Neuronal stem cell (in vitro differentiated cells): ENCODE data around the gene CKLF.
A peak's percentile ranks its signal among the peaks of the same experiment; 100 is the strongest.

Source experiments
- DNase-seq: peaks from one replicate; pipeline ENCODE4 v3.0.0-alpha.2; 2013; ENCODE audit warnings: low spot score
- H2AFZ ChIP-seq: one replicate; pipeline ENCODE4 v1.6.1; 2013; ENCODE audit warnings: mild to moderate bottlenecking, low read length, inconsistent platforms
- H2AK5ac ChIP-seq: 2 replicates; pipeline ENCODE4 v1.6.1; 2013; ENCODE audit warnings: low read depth, mild to moderate bottlenecking, inconsistent platforms, low read length, moderate library complexity, mixed read lengths
- H2BK120ac ChIP-seq: 2 replicates; pipeline ENCODE4 v1.6.1; 2013; ENCODE audit warnings: low read depth, mild to moderate bottlenecking, inconsistent platforms, low read length, moderate library complexity, mixed read lengths
- H2BK12ac ChIP-seq: one replicate; pipeline ENCODE4 v1.6.1; 2013; ENCODE audit warnings: low read length, inconsistent platforms
- H2BK15ac ChIP-seq: 2 replicates; pipeline ENCODE4 v1.6.1; 2013; ENCODE audit warnings: mild to moderate bottlenecking, low read length, inconsistent platforms, mixed read lengths
- H2BK5ac ChIP-seq: one replicate; pipeline ENCODE4 v1.6.1; 2013; ENCODE audit warnings: inconsistent platforms, mild to moderate bottlenecking, low read length, moderate library complexity
- H3K14ac ChIP-seq: one replicate; pipeline ENCODE4 v1.6.1; 2013; ENCODE audit warnings: low read length, inconsistent platforms
- H3K18ac ChIP-seq: 2 replicates; pipeline ENCODE4 v1.6.1; 2013; ENCODE audit warnings: low read length, inconsistent platforms
- H3K23ac ChIP-seq: 2 replicates; pipeline ENCODE4 v1.6.1; 2013; ENCODE audit warnings: low read depth, mild to moderate bottlenecking, mixed read lengths, low read length, inconsistent platforms; ENCODE audit not compliant: poor library complexity
- H3K27ac ChIP-seq: replicated peaks from 3 replicates; pipeline ENCODE4 v1.5.1; 2013; ENCODE audit warnings: low read length, inconsistent platforms
- H3K27me3 ChIP-seq, 3 experiments: 2 replicates each; pipeline ENCODE4 v1.6.1; 2013; ENCODE audit warnings: low read length in 3 of 3, mild to moderate bottlenecking in 2 of 3, inconsistent platforms in 1 of 3, low read depth in 1 of 3, mixed read lengths in 1 of 3, moderate library complexity in 1 of 3; ENCODE audit not compliant: control insufficient read depth in 3 of 3, insufficient read depth in 3 of 3
- H3K36me3 ChIP-seq, 2 donors: replicated peaks in 1 of 2; 2 replicates each; pipeline ENCODE4 v1.6.1; 2013; ENCODE audit warnings: low read length in 2 of 2; ENCODE audit not compliant: control insufficient read depth in 2 of 2, insufficient read depth in 2 of 2
- H3K4ac ChIP-seq: 2 replicates; pipeline ENCODE4 v1.6.1; 2013; ENCODE audit warnings: inconsistent platforms, mild to moderate bottlenecking, low read length, moderate library complexity
- H3K4me1 ChIP-seq, 2 donors: 1 replicate in 1 of 2; 2 replicates in 1 of 2; pipeline ENCODE4 v1.6.1; 2013; ENCODE audit warnings: low read length in 2 of 2, low read depth in 1 of 2; ENCODE audit not compliant: control insufficient read depth in 2 of 2, insufficient read depth in 1 of 2
- H3K4me2 ChIP-seq: one replicate; pipeline ENCODE4 v1.6.1; 2013; ENCODE audit warnings: mild to moderate bottlenecking, low read length, inconsistent platforms; ENCODE audit not compliant: insufficient read depth, poor library complexity, severe bottlenecking
- H3K4me3 ChIP-seq, 2 donors: 2 replicates each; pipeline ENCODE4 v1.5.1; 2013; ENCODE audit warnings: low read length in 2 of 2, mild to moderate bottlenecking in 2 of 2, inconsistent platforms in 1 of 2, moderate library complexity in 1 of 2
- H3K79me1 ChIP-seq: one replicate; pipeline ENCODE4 v1.6.1; 2013; ENCODE audit warnings: low read depth, mild to moderate bottlenecking, inconsistent platforms, low read length, moderate library complexity
- H3K9ac ChIP-seq: one replicate; pipeline ENCODE4 v1.6.1; 2013; ENCODE audit warnings: mild to moderate bottlenecking, low read depth, low read length, inconsistent platforms; ENCODE audit not compliant: poor library complexity
- H3K9me3 ChIP-seq, 2 donors: replicated peaks in 1 of 2; 2 replicates each; pipeline versions ENCODE3 to v1.6.1; 2013; ENCODE audit warnings: low read length in 2 of 2, mild to moderate bottlenecking in 2 of 2, inconsistent platforms in 1 of 2, low read depth in 1 of 2, mixed read lengths in 1 of 2, moderate library complexity in 1 of 2; ENCODE audit not compliant: control insufficient read depth in 2 of 2, insufficient read depth in 1 of 2
- H4K8ac ChIP-seq: one replicate; pipeline ENCODE4 v1.6.1; 2013; ENCODE audit warnings: low read depth, mild to moderate bottlenecking, inconsistent platforms, low read length, moderate library complexity
- H4K91ac ChIP-seq: one replicate; pipeline ENCODE4 v1.6.1; 2013; ENCODE audit warnings: low read length, low read depth, mild to moderate bottlenecking, inconsistent platforms; ENCODE audit not compliant: poor library complexity
- WGBS, 2 donors: extraction: QIAGEN DNeasy Blood & Tissue Kit; methylation state at CpG; one replicate each; pipeline ENCODE4 v1.1.7; 2013; ENCODE audit warnings: missing lambda C conversion rate in 2 of 2, mixed read lengths in 1 of 2; ENCODE audit not compliant: insufficient read length in 2 of 2, insufficient replicate concordance in 1 of 2; ENCODE audit errors: extremely low coverage in 2 of 2; 5-methylcytosine and 5-hydroxymethylcytosine counted together

Gene CKLF

GRCh38 chr16:66534376-66534799, 18.0 kb upstream of the CKLF start:
- Histone ChIP-seq H2BK15ac (no peak overlapping the region), H3K18ac (no peak overlapping the region), H3K4ac (no peak overlapping the region), H3K36me3 (peaks cover 0 to 59% of the 10 kb centered on the region in 2 donors), H2AFZ (no peak overlapping the region), H3K14ac (no peak overlapping the region), H3K27me3 (no peaks in the 10 kb centered on the region), H3K79me1 (no peaks in the 10 kb centered on the region), H3K4me1 (peaks cover 0 to 2% of the 10 kb centered on the region in 2 donors), H4K91ac (no peak overlapping the region), H3K4me2 (no peak overlapping the region), H4K8ac (no peak overlapping the region), H2AK5ac (no peak overlapping the region), H2BK12ac (no peak overlapping the region), H3K9me3 (no peaks in the 10 kb centered on the region), H3K9ac (no peak overlapping the region), H2BK120ac (no peak overlapping the region), H2BK5ac (no peak overlapping the region), H3K27ac (no peak overlapping the region), H3K4me3 (no peak overlapping the region), H3K23ac (no peak overlapping the region)
- WGBS, 2 donors: no CpG with 5 or more reads among the region's 1 CpG
- DNase-seq: no peak

DNA sequence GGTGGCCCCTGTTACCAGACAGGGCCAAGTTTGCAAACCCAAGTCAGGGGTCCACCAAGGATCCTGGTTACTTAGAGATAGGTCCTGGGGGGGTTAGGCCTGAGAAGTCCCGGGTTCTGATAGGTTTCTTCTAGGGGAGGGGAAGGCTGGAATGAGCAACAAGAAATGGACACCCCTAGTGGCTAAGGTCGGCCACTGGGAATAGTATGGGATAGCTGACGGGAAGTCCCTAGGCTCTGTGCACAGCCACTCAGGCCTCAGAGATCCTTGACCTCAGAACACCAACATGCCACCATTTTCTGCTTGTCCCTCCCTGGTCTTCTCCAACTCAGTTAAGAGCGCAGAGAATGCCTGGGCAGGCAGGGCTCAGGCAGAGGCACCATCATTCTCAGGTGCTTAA, 15.9 kb upstream of the CKLF start:
- Histone ChIP-seq H3K4me3 (no peak overlapping the region), H2BK120ac (no peak overlapping the region), H4K8ac (no peak overlapping the region), H2AFZ (no peak overlapping the region), H3K4me1 (peaks cover 0 to 2% of the 10 kb centered on the region in 2 donors), H3K18ac (no peak overlapping the region), H3K79me1 (no peaks in the 10 kb centered on the region), H3K4ac (no peak overlapping the region), H2BK12ac (no peak overlapping the region), H3K23ac (no peak overlapping the region), H3K4me2 (no peak overlapping the region), H3K27me3 (no peaks in the 10 kb centered on the region), H3K14ac (no peak overlapping the region), H3K27ac (no peak overlapping the region), H3K9ac (no peak overlapping the region), H3K9me3 (no peaks in the 10 kb centered on the region), H2AK5ac (no peak overlapping the region), H3K36me3 (peaks cover 0 to 53% of the 10 kb centered on the region in 2 donors), H4K91ac (no peak overlapping the region), H2BK15ac (no peak overlapping the region), H2BK5ac (no peak overlapping the region)
- DNase-seq: no peak
- WGBS, 2 donors: no CpG with 5 or more reads among the region's 4 CpGs

DNA sequence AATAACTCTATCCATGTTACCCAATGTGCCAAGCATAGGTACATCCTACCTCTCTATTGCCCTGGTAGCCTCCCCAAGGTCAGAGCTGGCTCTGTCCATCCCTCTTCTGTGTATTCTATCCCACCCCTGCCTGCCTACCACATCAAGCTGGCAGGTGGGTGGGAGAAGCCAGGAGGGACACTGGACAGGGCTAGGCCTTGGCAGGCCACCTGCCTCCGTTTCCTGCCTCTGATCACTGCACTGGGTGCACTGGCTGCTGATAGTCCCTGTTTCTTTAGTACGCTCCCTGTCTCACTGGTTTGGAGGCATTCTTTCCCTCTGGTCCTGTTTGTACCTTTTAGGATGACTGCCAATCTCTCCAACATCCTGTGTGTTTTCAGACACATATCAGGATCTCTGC, 15.1 kb upstream of the CKLF start:
- Histone ChIP-seq H2AK5ac (no peak overlapping the region), H3K27me3 (no peaks in the 10 kb centered on the region), H3K18ac (no peak overlapping the region), H4K8ac (no peak overlapping the region), H2BK15ac (no peak overlapping the region), H3K9me3 (no peaks in the 10 kb centered on the region), H2BK12ac (no peak overlapping the region), H2AFZ (no peak overlapping the region), H4K91ac (no peak overlapping the region), H3K23ac (no peak overlapping the region), H3K14ac (no peak overlapping the region), H2BK5ac (no peak overlapping the region), H3K4ac (no peak overlapping the region), H2BK120ac (no peak overlapping the region), H3K4me1 (peaks cover 2 to 3% of the 10 kb centered on the region in 2 donors), H3K79me1 (no peaks in the 10 kb centered on the region), H3K4me3 (no peak overlapping the region), H3K36me3 (peaks cover 0 to 52% of the 10 kb centered on the region in 2 donors), H3K9ac (peak overlapping the region; percentile 61), H3K4me2 (no peak overlapping the region), H3K27ac (no peak overlapping the region)
- no peak for DNase-seq
- no CpG with 5 or more reads among the region's 2 CpGs for WGBS, 2 donors

GRCh38 chr16:66538910-66539309, 13.5 kb upstream of the CKLF start:
- H3K14ac ChIP-seq: no peak overlapping the region
- no peaks in the 10 kb centered on the region for H3K27me3 ChIP-seq
- no peak for DNase-seq
- H3K4me3 ChIP-seq: no peak overlapping the region
- H4K91ac ChIP-seq: no peak overlapping the region
- no peak overlapping the region for H3K23ac ChIP-seq
- H2BK5ac ChIP-seq: no peak overlapping the region
- H3K4me1 ChIP-seq: peaks cover 2 to 6% of the 10 kb centered on the region in 2 donors
- no peak overlapping the region for H4K8ac ChIP-seq
- no peak overlapping the region for H3K4me2 ChIP-seq
- H2BK12ac ChIP-seq: no peak overlapping the region
- no peaks in the 10 kb centered on the region for H3K9me3 ChIP-seq
- H2AK5ac ChIP-seq: no peak overlapping the region
- H3K27ac ChIP-seq: no peak overlapping the region
- H3K9ac ChIP-seq: no peak overlapping the region
- H2AFZ ChIP-seq: no peak overlapping the region
- no CpG with 5 or more reads among the region's 5 CpGs for WGBS, 2 donors
- no peak overlapping the region for H3K18ac ChIP-seq
- peaks cover 0 to 55% of the 10 kb centered on the region in 2 donors for H3K36me3 ChIP-seq
- H2BK120ac ChIP-seq: no peak overlapping the region
- H2BK15ac ChIP-seq: no peak overlapping the region
- no peaks in the 10 kb centered on the region for H3K79me1 ChIP-seq
- H3K4ac ChIP-seq: no peak overlapping the region
